Measurements from ENCODE around the gene PTPRO.

PTPRO gene

GRCh38 chr12:15404485-15404884 is 82.2 kb downstream of the PTPRO start:
- Histone ChIP-seq H3K4me3 (no peak overlapping the region), H3K4me1 (peaks cover 0 to 7% (median 0%) of the 10 kb centered on the region in 4 donors), H3K9me3 (no peaks in the 10 kb centered on the region), H3K36me3 (no peaks in the 10 kb centered on the region), H3K27me3 (no peaks in the 10 kb centered on the region), H3K27ac (no peak overlapping the region)
- intact Hi-C loops (cut with DNase I; ENCODE audit: low total_unique reads), result no loop called here
- TF ChIP-seq, protein P1, sequence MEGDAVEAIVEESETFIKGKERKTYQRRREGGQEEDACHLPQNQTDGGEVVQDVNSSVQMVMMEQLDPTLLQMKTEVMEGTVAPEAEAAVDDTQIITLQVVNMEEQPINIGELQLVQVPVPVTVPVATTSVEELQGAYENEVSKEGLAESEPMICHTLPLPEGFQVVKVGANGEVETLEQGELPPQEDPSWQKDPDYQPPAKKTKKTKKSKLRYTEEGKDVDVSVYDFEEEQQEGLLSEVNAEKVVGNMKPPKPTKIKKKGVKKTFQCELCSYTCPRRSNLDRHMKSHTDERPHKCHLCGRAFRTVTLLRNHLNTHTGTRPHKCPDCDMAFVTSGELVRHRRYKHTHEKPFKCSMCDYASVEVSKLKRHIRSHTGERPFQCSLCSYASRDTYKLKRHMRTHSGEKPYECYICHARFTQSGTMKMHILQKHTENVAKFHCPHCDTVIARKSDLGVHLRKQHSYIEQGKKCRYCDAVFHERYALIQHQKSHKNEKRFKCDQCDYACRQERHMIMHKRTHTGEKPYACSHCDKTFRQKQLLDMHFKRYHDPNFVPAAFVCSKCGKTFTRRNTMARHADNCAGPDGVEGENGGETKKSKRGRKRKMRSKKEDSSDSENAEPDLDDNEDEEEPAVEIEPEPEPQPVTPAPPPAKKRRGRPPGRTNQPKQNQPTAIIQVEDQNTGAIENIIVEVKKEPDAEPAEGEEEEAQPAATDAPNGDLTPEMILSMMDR (IDR thresholded peaks at IDR 0.05), result no peak
- no peak for DNase-seq

- Histone ChIP-seq H3K9me3 (no peaks in the 10 kb centered on the region), H3K27ac (no peak overlapping the region), H3K4me3 (no peak overlapping the region), H3K36me3 (no peaks in the 10 kb centered on the region), H3K27me3 (no peaks in the 10 kb centered on the region), H3K4me1 (peaks cover 0 to 7% (median 0%) of the 10 kb centered on the region in 4 donors)
- DNase-seq, result no peak
- intact Hi-C loops (cut with DNase I; ENCODE audit: low total_unique reads), result no loop called here
- TF ChIP-seq, protein P1 (IDR thresholded peaks at IDR 0.05), result no peak
Measured at GRCh38 chr12:15405606-15406005, 83.3 kb downstream of the PTPRO start.

DNA sequence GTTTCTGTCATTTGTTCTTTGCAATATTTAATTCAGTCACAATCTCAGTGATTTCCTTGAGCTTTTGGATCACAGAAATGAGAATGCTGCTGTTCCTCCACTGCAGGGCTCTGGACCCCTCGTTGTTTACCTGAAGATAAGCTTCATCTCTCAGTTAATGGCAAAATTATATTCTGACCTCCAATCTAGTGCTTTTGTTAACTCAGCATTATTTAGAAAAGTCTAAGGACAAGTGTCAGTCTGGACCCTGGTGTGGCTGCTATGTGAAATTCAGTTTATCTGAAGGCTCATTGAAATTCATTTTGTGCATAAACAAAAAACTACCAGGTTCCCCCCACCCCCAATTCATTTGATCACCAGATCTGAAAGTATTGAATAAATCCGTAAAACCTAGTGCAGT is 84.7 kb downstream of the PTPRO start:
- no peaks in the 10 kb centered on the region for H3K9me3 ChIP-seq
- H3K4me1 ChIP-seq, result peaks cover 0 to 7% (median 0%) of the 10 kb centered on the region in 4 donors
- no peaks in the 10 kb centered on the region for H3K36me3 ChIP-seq
- intact Hi-C loops (cut with DNase I; ENCODE audit: low total_unique reads), result no loop called here
- no peak overlapping the region for H3K4me3 ChIP-seq
- no peaks in the 10 kb centered on the region for H3K27me3 ChIP-seq
- H3K27ac ChIP-seq, result no peak overlapping the region
- TF ChIP-seq, protein P1 (IDR thresholded peaks at IDR 0.05), result no peak
- DNase-seq, result no peak

GRCh38 chr12:15411842-15412241 is 89.5 kb downstream of the PTPRO start:
- Histone ChIP-seq H3K36me3 (no peaks in the 10 kb centered on the region), H3K4me1 (no peaks in the 10 kb centered on the region), H3K9me3 (no peaks in the 10 kb centered on the region), H3K27me3 (no peaks in the 10 kb centered on the region), H3K4me3 (no peak overlapping the region), H3K27ac (no peak overlapping the region)
- no peak for DNase-seq
- intact Hi-C loops (cut with DNase I; ENCODE audit: low total_unique reads), result no loop called here
- TF ChIP-seq, protein P1 (IDR thresholded peaks at IDR 0.05), result no peak

GRCh38 chr12:15417691-15418090 is 95.4 kb downstream of the PTPRO start:
- H3K36me3 ChIP-seq, result no peaks in the 10 kb centered on the region
- DNase-seq, result no peak
- no peaks in the 10 kb centered on the region for H3K9me3 ChIP-seq
- H3K4me1 ChIP-seq, result no peaks in the 10 kb centered on the region
- H3K27me3 ChIP-seq, result no peaks in the 10 kb centered on the region
- TF ChIP-seq, protein P1 (IDR thresholded peaks at IDR 0.05), result no peak
- no peak overlapping the region for H3K27ac ChIP-seq
- no peak overlapping the region for H3K4me3 ChIP-seq
- intact Hi-C loops (cut with DNase I; ENCODE audit: low total_unique reads), result no loop called here

GRCh38 chr12:15423629-15424028 is 101.3 kb downstream of the PTPRO start:
- H3K4me1 ChIP-seq, result no peaks in the 10 kb centered on the region
- TF ChIP-seq, protein P1 (IDR thresholded peaks at IDR 0.05), result no peak
- no peaks in the 10 kb centered on the region for H3K27me3 ChIP-seq
- no peak overlapping the region for H3K27ac ChIP-seq
- DNase-seq, result no peak
- intact Hi-C loops (cut with DNase I; ENCODE audit: low total_unique reads), result no loop called here
- H3K9me3 ChIP-seq, result no peaks in the 10 kb centered on the region
- no peak overlapping the region for H3K4me3 ChIP-seq
- H3K36me3 ChIP-seq, result no peaks in the 10 kb centered on the region
